Liver (tissue), 2 donors: ENCODE data around the gene CACNA1C.

Source experiments
- FOXA1 ChIP-seq: IDR thresholded peaks from 2 replicates; pipeline ENCODE4 v1.6.1; 2016; ENCODE audit warnings: antibody characterized with exemption
- REST ChIP-seq: IDR thresholded peaks from 2 replicates; pipeline ENCODE4 v1.6.1; 2016; ENCODE audit warnings: antibody characterized with exemption, mild to moderate bottlenecking
- SP1 ChIP-seq: IDR thresholded peaks from 2 replicates; pipeline ENCODE4 v1.6.1; 2018; ENCODE audit warnings: antibody characterized with exemption, mild to moderate bottlenecking
- donor health status: healthy.

- TF ChIP-seq REST (no peak), FOXA1 (no peak), SP1 (no peak)
Observed at GRCh38 chr12:2166696-2167095, 113.9 kb downstream of the CACNA1C start.
